GM19372 (cell line): ENCODE data around the gene ZNRF1.

Experiments used
- ATAC-seq: cut with Tn5 transposase; IDR thresholded peaks from one replicate; pipeline ENCODE4 v1.9.1; 2021; ENCODE audit warnings: mild to moderate bottlenecking, low read depth, moderate library complexity; ENCODE audit not compliant: unreplicated experiment

ZNRF1 gene

DNA sequence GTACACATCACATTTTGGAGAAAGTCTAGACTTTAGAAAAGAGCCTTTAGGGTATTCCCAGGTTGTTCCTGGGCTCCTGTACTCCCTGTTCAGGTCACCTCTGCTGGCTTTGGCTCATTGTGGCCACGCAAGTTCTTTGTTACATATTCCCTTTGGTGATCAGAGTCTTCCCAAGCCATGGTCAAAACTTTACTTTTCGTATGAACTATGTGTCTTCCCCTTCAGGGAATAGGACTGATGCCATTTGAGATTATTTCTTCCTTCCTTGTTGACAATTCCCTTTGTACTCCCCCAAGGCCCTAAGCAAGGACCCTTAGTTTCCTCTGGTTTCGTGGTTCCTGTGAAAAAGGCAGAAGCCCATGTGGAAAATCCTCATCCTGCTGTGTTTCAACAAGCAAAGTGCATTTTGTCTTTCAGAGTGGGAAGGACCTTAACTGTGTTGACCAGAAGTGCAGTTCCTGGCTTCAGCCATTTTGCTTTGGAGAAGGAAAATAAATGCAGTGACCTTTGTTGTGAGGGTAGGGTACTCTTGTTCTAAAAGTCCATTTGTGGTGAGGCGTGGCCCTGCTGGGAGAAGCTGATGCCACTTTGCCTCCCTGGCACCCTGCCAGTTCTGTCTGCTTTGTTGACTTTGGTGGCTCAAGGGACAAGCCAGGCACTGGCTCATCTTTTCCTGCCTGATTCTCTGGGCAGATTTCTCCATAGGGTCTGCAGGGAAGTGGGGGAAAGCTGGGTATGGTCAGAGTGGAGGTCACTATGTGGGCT is 55.1 kb downstream of the ZNRF1 start:
- no peak for ATAC-seq

DNA sequence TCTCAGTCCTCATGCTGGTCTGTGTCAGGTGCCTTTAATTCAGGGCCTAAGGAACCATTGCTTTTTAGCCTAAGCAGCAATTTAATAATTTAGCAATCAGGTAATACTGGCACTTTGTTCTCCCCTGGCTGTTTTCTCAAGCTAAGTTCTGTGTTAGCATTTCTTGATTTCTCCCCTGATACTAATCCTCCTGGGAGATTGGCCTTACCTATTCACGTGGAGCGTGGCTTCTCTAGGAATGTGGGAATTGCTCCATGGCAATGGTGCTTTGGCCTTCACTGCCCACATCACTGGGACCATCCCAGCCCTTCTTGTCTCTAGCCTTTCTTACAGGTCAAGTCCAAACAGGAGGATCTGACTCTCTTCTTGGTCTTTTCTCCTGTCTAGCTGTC is 55.7 kb downstream of the ZNRF1 start:
- no peak for ATAC-seq

DNA sequence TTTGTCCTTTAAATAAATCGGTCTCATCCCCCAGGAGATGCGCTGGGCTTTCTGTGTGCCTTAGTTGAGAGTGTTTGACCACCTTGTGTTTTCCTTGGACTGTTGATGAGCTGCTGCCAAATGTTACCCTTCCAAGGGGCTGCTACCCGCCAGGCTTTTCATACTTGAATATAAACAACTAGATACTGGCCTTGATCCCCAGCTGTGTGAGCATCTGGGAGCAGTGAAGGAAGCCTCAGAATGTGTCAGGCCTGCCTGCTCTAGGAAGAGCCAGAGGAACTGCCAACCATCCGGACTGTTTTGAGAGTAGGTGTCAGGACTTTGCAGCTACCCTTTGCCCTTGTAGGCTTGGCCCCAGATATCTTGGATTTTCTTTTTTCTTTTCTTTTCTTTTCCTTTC is 60.0 kb downstream of the ZNRF1 start:
- ATAC-seq, result no peak

DNA sequence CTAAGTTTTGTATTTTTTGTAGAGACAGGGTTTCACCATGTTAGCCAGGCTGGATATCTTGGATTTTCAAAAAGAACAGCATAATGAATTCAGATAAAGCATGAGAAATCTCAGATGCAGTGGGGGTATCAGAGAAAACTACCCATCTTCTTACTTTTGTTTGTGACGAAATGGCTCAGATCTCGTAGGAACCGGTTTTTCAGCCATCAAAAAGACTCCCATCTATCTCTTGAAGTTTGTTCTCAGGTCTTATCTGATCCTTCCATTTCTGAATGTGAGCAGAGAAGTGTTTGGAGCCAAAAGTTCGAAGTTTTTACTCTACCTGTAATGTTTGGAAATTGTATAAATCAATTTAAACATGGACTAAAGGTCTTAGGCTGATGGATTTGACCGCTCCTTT is 60.6 kb downstream of the ZNRF1 start:
- no peak for ATAC-seq

DNA sequence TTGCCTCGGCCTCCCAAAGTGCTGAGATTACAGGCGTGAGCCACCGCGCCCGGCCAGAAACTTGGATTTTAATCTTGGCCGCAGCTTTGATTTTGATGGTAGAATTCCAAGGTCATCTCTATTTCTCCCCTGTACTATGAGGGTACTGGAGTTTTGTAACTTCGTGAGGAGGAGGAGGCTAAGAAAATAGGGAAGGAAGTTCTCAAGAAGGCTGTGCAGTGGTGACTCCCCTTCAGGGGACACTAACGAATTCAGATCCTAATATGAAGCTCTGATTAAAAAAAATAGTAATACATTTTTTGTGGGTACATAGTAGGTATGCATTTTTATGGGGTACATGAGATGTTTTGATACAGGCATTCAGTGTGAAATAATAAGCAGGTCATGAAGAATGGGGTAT is 61.9 kb downstream of the ZNRF1 start:
- no peak for ATAC-seq

DNA sequence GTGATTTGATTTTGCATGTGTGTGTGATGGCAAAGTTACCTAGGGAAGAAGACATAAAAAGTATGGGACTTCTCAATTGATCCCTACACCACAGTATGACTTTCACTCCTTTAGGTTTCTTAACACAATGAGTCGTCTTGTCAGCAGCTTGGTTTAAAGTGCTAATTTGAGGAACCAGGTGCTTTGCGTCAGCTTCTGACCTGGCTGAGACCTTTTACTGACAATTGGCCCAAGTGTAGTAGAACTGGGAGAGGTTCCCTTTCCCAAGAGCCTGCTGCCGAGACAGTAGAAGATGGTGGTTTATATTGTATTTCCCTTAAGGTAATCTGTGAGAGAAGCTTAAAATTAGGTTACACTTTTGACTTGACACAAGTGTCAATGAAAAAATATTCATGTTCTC is 62.8 kb downstream of the ZNRF1 start:
- ATAC-seq, result no peak

DNA sequence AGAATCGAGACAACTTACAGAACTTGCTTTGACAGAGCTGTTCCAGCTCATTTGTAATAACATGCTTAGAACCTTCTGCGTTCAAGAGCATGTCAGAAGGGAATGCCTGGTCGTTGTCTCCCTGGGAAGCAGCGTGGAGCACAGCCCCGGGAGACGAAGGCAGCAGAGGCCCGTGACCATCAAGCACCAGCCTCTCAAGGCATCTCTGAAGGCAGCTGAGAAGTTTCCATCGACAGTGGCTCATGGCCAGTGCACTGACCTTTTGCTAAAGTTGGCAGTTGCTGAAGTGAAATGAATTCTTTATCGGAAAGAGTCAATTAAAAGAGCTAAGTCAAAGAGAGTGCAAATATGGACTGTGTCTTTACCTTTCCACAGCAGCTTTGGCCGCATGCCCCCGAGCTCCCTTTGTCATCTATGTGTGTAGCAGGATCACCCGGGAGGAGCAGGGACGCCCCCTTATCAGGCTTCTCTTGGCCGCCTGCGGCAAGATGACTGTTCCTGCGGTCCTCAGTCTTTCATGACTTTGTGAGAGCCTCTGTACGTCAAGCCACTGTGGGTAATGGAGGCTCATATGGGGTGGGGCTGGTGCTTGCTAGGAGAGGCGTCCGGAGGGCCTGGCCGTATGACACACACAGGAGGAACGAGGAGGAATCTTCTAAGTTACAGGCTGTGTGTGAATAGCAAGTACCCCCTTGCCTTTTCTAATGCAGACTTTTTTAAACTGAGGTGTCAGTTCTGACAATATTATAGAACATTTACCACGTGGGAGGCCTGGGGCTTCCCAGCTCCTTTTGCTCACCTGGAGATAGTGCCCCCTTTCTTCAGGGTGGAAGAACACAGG is 63.5 kb downstream of the ZNRF1 start:
- ATAC-seq, result no peak

DNA sequence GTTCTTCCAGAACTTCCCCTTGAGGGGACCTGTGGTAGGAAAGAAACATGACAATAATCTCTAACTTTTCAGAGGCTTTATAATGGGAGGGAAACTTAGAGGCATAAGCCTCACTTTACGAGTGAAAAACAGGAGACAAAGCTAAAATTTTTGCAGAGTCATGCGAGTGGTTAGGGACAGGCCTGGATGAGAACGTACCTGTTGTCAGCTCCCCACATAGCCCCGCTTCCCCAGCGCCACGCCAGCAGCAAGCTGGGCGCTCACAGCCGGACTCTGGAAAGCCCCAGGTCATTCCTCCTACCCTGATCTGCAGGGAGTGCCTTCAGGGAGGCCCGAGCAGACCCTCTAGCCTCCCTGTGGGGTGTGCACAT is 64.1 kb downstream of the ZNRF1 start:
- no peak for ATAC-seq

DNA sequence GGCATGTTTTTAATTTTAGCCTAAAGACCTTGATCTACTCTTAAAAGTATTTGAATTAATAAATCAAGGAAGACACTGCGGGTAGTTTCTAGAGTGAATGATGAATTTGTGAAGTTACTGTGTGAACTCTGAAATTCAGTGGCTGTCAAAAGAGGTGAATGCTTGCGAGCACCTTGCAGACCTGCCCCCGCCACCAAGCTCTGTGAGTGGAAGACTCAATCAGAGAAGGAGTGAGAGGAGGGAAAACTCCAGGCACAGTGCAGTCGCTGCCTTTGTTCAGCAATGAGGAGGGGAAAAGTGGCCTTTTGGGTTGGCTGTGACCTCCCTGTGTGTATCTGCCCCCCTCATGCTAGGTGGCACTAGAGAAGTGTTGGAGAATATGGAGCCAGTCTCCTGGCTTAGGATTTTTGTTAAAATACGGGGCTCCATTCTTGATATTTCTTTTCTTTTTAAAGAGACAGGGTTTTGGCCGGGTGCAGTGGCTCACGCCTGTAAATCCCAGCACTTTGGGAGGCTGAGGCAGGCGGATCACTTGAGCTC is 64.8 kb downstream of the ZNRF1 start:
- ATAC-seq, result no peak

DNA sequence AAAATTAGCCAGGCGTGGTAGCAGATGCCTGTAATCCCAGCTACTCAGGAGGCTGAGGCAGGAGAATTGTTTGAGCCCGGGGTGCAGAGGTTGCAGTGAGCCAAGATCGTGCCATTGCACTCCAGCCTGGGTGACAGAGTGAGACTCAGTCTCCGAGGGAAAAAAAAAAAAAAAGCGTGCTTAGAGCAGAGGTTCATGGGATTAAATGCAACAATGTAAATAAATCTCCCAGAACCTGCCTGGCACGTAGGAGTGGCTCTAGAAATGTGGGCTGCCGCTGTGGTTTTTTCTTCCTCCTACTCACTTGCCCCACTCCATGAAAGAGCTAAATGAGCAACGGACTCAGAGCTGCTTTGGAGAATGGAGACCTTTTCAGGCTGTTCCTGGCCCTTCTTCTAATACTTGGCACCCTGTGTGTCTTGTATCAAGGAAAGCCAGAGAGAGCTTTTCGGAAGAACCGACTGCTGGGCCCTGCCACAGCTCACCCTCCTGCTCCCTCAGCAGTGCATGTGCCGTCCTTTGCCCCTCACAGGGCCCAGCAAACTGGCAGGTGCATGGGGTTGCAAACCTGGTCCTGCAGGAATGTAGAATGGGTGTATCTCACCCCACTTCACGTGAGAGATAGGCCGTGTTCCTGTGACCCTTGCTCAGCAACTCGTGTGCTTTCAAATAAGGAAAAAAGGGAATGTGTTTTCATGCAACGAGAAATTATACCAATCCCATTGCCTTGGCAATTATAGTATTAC is 65.8 kb downstream of the ZNRF1 start:
- ATAC-seq, result no peak

DNA sequence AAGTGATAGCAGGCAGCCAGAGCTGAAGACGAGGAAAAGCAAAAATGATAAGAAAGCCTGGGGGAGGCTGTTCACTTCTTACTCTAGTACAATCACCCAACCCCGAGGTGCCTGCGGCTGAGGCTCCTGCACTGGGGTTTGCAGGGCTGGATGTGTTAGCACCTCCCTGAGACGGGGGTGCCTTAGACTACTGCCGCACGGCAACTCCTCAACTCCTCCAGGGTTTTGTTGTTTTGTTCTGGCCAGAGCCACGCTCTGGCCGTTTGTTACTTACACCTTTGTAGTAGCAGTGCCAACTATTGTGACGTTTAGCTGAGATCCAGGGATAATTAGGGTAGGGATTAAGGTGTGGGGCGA is 66.3 kb downstream of the ZNRF1 start:
- ATAC-seq, result no peak

DNA sequence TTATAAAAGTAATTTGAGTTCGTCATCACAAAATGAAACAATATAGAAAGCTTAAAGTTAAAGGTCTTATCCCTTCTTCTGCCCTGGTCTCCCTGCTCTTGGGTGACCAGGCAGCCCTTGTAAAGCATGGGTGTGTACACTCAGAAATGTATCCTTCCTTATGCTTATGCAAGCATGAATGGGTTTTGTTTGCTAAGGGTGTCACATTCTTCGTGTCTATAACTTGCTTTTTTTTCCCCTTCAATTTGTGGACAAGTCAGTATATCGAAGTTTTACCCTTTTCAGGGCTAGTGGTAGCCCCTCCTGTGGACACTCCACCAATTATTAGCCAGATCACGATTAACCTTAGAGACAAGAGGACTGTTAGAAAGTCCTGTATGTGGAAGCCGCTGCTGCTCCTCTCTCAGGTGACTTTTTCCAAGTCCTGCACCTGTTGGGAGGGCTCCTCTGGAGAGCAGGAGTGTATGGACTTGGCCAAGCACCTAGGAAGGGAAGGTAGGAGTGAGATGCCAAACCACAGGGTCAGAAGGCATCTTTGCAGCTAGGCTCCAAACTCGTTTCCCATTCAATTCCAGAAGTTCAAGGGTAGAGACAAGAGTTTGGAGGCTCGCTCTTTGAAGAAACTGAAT is 66.8 kb downstream of the ZNRF1 start:
- no peak for ATAC-seq

DNA sequence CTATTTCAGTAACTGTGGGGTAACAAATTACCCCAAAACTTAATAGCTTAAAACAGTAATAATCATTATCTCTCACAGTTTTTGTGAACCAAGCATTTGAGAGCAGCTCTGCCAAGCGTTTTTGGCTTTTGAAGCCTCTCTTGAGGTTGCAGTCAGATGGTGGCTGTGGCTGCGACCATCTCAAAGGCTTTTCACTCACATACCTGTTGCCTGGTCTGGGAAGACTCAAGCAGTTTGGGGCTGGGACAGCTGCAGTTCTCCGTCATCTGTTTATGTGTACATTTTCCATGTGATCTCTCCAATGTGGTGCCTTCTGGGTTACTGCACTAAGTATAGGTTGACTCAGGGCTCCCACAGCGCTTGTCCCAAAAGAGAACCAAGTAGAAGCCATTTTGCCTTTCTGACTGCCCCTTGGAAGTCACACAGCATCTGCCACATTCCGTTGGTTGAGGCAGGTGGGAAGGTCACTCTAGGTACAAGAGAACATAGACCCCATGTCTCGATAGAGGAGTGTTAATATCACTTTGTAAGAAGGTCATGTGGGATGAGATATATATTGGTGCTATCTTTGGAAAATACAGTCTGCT is 68.1 kb downstream of the ZNRF1 start:
- ATAC-seq, result no peak

DNA sequence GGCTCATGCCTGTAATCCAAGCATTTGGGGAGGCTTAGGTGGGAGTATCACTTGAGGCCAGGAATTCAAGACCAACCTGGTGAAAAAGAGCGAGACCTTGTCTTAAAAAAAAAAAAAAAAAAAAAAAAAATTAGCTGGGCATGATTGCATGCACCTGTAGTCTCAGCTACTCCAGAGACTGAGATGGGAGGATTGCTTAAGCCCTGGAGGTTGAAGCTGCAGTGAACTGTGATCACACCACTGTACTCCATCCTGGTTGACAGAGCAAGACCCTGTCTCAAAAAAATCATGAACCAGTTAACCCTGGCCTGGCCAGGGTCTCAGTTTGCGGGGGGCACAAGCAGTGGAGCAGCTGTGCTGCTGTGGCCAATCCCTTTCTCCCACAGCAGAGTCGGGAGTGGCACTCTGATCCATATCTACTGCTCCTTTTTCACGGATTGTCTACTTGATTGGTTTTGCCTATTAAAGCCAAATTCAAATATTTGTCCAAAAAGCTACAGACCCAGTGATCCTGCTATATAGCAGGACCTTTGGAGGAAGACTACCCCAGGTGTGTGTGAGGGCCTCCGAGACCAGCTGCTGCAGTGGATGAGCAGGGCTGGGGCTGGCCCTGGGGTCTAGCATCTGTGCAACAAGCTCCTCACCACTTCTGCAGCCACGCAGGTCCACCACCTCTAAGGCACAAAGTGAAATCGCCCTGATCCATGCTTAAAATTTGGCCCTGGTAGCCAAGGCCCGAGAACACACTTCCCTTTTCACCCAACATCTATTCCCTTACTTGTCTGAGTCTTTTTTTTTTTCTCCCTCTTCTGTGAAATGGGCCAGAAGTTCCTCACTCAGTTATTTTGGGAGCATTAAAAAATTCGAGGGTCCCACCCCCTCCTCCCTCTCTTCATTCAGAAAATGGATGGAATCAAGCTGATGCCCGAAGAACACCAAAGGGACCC is 69.5 kb downstream of the ZNRF1 start:
- no peak for ATAC-seq

DNA sequence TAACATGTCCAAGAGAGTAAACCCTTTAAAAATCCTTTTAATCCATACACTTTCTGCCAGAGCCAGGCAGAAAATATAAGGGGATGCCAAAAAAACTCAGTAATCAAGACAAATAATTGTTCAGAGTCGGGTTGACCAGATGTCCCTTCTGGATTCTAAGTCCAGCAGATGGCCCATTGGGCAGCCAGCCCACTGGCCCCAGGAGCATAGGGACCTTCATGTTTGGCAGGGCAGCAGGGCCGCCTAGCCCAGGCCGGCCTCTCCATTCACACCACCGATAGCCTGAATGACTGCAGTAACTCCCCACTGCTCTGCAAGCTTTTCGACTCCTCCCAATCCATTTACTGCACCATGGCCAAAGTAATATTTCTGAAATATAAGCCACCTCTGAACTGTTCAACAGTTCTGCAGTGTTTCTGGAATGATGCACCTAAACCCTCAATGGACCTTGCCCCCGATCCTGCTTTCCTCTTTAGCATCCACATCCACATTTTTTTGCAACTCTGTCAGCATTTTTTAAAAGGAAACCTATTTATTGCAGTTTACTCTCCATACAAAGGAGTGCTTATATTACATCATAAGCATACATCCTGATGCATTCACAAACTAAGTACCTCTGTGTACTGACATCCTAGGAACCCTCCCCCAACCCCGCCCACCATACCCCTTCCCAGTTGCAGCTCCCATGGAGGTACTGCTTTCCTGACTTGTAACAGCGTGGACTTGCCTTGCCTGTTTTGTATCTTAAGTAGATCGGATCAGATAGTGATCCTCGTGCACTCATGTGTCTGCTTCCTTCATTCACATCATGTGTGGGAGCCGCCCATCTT is 71.4 kb downstream of the ZNRF1 start:
- no peak for ATAC-seq

DNA sequence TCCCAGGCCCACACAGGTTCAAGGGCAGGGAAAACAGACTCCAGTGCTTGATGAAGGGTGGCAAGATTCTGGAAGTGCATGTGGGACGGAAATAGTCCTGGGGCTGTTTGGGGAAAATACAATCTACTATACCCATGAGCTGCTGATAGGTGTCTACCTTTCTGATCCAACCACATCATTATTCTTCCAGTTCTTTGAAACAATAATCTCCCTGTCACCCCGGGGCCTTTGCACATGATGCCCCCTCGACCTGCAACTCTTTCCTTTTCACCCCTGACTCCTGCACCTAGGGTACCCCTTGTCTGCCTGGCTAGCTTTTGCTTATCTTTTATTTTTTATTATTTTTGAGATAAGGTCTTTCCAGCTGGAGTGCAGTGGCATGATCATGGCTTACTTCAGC is 72.8 kb downstream of the ZNRF1 start:
- ATAC-seq, result no peak

DNA sequence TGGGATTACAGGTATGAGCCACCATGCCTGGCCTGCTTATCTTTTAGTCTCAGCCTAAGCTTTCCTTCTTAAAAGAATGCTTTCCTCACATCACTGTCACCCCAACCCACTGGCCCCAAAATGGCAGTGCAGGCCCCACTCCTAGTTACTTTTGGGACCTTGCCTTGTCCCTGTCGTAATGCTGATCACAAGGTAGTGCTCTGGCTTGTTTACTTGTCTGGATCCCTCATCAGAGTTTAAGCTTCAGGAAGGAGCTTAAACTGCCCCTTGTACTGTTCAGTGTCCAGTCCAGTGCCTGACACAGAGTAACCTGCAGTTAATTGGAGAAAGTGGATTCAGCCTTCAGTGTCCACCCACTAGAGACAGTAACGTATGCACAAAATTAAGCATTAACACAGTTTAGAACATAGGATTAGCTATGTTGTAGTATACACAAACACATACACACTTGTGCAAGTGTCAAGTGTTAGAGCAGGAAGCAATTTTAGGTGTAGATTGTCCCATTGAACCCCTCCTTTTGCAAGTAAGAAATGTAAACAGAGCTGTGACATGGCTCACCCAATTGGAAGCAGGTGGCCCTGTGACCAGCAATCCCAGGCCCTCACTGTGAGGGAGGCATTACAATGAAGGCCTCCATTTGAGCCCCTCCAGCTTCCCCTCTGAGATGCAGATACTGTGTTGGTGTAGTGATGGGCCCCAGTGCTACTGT is 73.6 kb downstream of the ZNRF1 start:
- ATAC-seq, result no peak
